Measurements from ENCODE around the gene MACIR.

- no peak for TF ChIP-seq CTCF (conservative IDR thresholded peaks at IDR 0.05 in 1 of 2, IDR thresholded peaks at IDR 0.05 in 1 of 2; ENCODE audit: low read depth in 1 of 2, low read length in 2 of 2)
- no peak for TF ChIP-seq EZH2 (IDR thresholded peaks at IDR 0.05; ENCODE audit: low read length, missing control alignments)
Measured at GRCh38 chr5:103224894-103225246, 33.7 kb upstream of the MACIR start.

Measured in fibroblast of lung (primary cell).